ENCODE data around the gene ARL5C.

DNA sequence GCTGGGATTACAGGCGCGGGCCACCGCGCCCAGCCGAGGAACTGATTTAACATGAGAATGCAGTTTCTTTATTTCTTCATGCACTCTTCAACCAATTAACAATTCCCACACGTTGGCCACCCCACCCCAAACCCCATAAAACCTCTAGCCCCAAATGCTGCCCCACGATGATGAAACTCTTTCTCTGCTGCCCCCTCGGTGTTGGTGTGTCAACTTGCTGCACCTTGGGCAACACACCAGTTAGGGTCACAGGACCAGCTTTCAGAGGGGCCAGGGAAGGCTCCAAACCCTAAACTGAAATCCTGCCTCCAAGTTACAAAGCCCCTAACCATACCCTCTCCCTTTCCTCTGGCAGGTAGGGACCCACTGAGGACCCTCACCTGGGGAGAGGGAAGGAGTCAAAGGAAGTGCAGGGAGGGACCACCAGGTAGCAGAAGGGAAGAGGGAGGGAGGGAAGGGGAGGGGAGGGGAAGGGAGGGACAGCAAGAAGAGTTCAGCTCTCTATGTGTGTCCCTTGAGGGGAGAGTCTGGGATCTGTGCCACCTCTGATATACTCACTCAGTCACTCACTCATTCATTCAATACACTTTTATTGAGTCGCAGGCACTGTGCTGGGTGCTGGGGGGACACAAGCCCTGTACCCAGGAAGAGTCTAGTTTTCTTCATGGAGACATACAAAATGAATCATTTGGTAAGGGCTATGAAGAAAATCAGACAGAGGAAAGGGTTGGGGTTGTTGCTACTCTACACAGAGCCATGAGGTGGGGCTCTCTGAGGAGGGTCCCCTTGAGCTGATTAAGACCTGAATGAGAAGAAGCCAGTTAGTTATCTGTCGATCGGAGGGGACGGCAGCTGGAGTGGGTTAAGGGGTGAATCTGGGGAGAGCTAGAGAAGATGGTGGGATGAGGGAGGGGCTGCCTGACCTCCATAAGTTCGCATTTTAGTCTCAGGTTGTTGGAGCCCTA lies 18.5 kb downstream of the ARL5C start:
- TF ChIP-seq, protein P1, sequence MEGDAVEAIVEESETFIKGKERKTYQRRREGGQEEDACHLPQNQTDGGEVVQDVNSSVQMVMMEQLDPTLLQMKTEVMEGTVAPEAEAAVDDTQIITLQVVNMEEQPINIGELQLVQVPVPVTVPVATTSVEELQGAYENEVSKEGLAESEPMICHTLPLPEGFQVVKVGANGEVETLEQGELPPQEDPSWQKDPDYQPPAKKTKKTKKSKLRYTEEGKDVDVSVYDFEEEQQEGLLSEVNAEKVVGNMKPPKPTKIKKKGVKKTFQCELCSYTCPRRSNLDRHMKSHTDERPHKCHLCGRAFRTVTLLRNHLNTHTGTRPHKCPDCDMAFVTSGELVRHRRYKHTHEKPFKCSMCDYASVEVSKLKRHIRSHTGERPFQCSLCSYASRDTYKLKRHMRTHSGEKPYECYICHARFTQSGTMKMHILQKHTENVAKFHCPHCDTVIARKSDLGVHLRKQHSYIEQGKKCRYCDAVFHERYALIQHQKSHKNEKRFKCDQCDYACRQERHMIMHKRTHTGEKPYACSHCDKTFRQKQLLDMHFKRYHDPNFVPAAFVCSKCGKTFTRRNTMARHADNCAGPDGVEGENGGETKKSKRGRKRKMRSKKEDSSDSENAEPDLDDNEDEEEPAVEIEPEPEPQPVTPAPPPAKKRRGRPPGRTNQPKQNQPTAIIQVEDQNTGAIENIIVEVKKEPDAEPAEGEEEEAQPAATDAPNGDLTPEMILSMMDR (IDR thresholded peaks at IDR 0.05): no peak
- TF ChIP-seq POLR2A (IDR thresholded peaks at IDR 0.05): no peak

All from esophagus squamous epithelium (tissue), 4 donors.